SK-N-SH treated with all-trans-retinoic acid at 6 μM for 48 hours (cell line): ENCODE data around the gene SHC3.

ENCODE experiments used
- OSR1 ChIP-seq: fragments of 250-450 bp; sonication (Bioruptor Pico); IDR thresholded peaks from 2 replicates; pipeline ENCODE4 v1.8.0; 2022; ENCODE audit warnings: moderate library complexity, mild to moderate bottlenecking, inconsistent platforms
- PPARA ChIP-seq: fragments of 250-450 bp; sonication (Bioruptor Pico); IDR thresholded peaks from 2 replicates; pipeline ENCODE4 v1.5.0; 2020; ENCODE audit warnings: mild to moderate bottlenecking, borderline replicate concordance
- RARB ChIP-seq: fragments of 250-450 bp; sonication (Bioruptor Pico); IDR thresholded peaks from 2 replicates; pipeline ENCODE4 v1.8.0; 2021; ENCODE audit warnings: mild to moderate bottlenecking, moderate library complexity
- SNAI2 ChIP-seq: fragments of 250-450 bp; sonication (Bioruptor Pico); IDR thresholded peaks from 2 replicates; pipeline ENCODE4 v1.5.0; 2020; ENCODE audit warnings: mild to moderate bottlenecking, moderate library complexity
- ZFP3 ChIP-seq: fragments of 250-450 bp; sonication (Bioruptor Pico); IDR thresholded peaks from 2 replicates; pipeline ENCODE4 v1.5.0; 2020; ENCODE audit warnings: mild to moderate bottlenecking, moderate library complexity
- ZNF8 ChIP-seq: fragments of 450-650 bp; formaldehyde crosslinking; IDR thresholded peaks from 2 replicates; pipeline ENCODE4 v1.5.0; 2020; ENCODE audit warnings: mild to moderate bottlenecking, moderate library complexity
- TF ChIP-seq, protein P1 (sequence below): fragments of 250-450 bp; sonication (Bioruptor Pico); IDR thresholded peaks from 2 replicates; pipeline ENCODE4 v1.8.0; 2020; ENCODE audit warnings: mild to moderate bottlenecking, moderate library complexity, borderline replicate concordance
- TF ChIP-seq, protein P2 (sequence below): fragments of 250-450 bp; sonication (Bioruptor Pico); IDR thresholded peaks from 2 replicates; pipeline ENCODE4 v1.5.1; 2020; ENCODE audit warnings: low read depth, mild to moderate bottlenecking, moderate library complexity

DNA sequence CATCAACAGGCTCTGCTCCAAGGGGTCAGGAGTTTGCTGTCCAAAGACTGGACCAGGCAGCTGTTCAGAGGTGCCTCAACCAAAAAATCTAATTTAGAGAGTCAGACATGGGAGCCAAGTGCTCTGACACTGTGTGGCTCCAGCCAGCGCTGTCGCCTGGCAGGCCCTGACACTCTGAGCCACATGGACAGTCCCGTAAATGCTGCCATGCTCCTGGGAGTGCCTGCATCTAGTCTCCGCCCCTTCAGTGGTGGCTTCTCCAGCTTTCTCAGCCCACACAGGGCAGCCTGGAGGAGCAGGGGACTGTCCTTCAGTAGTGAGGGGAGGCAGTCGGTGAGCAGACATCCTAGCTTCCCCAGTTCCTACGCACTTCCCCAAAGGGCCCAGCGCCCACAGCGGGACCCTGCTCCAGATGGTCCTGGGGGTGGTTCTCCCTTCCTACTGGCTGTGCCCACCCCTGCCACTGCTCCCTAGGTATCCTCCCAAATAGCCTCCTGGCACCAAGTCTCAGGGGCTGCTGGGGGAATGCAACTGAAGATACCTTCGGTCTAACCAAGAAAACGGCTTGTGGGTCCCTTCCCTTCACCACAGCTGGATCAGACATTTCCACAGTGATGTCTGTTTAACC, 72.3 kb downstream of the SHC3 start:
- TF ChIP-seq RARB (CRISPR knock-in tag) (no peak), OSR1 (CRISPR knock-in tag) (no peak), PPARA (CRISPR knock-in tag) (no peak), SNAI2 (CRISPR knock-in tag) (no peak), ZFP3 (CRISPR knock-in tag) (no peak), ZNF8 (CRISPR knock-in tag) (no peak)
- TF ChIP-seq, protein P1, sequence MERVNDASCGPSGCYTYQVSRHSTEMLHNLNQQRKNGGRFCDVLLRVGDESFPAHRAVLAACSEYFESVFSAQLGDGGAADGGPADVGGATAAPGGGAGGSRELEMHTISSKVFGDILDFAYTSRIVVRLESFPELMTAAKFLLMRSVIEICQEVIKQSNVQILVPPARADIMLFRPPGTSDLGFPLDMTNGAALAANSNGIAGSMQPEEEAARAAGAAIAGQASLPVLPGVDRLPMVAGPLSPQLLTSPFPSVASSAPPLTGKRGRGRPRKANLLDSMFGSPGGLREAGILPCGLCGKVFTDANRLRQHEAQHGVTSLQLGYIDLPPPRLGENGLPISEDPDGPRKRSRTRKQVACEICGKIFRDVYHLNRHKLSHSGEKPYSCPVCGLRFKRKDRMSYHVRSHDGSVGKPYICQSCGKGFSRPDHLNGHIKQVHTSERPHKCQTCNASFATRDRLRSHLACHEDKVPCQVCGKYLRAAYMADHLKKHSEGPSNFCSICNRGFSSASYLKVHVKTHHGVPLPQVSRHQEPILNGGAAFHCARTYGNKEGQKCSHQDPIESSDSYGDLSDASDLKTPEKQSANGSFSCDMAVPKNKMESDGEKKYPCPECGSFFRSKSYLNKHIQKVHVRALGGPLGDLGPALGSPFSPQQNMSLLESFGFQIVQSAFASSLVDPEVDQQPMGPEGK (CRISPR knock-in tag) = no peak
- TF ChIP-seq, protein P2, sequence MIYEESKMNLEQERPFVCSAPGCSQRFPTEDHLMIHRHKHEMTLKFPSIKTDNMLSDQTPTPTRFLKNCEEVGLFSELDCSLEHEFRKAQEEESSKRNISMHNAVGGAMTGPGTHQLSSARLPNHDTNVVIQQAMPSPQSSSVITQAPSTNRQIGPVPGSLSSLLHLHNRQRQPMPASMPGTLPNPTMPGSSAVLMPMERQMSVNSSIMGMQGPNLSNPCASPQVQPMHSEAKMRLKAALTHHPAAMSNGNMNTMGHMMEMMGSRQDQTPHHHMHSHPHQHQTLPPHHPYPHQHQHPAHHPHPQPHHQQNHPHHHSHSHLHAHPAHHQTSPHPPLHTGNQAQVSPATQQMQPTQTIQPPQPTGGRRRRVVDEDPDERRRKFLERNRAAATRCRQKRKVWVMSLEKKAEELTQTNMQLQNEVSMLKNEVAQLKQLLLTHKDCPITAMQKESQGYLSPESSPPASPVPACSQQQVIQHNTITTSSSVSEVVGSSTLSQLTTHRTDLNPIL = no peak
